IPS-15b (cell line): ENCODE results near the gene INVS.

Experiments used
- H3K27me3 ChIP-seq: one replicate; pipeline ENCODE4 v1.6.1; 2013; ENCODE audit warnings: low read length; ENCODE audit not compliant: control insufficient read depth, insufficient read depth
- H3K36me3 ChIP-seq: one replicate; pipeline ENCODE4 v1.6.1; 2013; ENCODE audit warnings: low read length; ENCODE audit not compliant: control insufficient read depth, insufficient read depth
- H3K4me1 ChIP-seq: one replicate; pipeline ENCODE4 v1.6.1; 2013; ENCODE audit warnings: mild to moderate bottlenecking, low read length; ENCODE audit not compliant: control insufficient read depth, insufficient read depth
- H3K4me3 ChIP-seq: one replicate; pipeline ENCODE4 v1.5.1; 2013; ENCODE audit warnings: low read depth, low read length
- H3K9ac ChIP-seq: one replicate; pipeline ENCODE4 v1.6.1; 2013; ENCODE audit warnings: low read depth, mild to moderate bottlenecking, low read length
- H3K9me3 ChIP-seq: one replicate; pipeline ENCODE4 v1.6.1; 2013; ENCODE audit warnings: mild to moderate bottlenecking, low read length; ENCODE audit not compliant: control insufficient read depth, insufficient read depth

INVS gene

DNA sequence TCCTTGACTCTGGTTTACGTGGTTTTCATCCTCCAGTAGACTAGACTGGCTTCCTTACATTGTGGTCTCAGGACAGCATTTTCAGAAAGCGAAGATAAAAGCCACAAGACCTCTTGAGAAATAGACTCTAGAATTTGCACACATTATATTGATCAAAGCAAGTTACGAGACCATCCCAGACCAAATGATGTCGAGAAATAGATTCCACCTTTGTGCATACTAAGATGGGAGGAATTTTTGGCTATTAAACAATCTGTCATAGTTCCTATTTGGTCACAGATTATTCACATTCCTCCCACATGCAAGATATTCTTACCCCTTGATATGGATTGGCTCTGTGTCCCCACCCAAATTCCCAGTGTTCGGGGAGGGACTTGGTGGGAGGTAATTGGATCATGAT lies 188.1 kb downstream of the INVS start:
- H3K27me3 ChIP-seq, result no peaks in the 10 kb centered on the region
- H3K9me3 ChIP-seq, result no peaks in the 10 kb centered on the region
- no peaks in the 10 kb centered on the region for H3K4me1 ChIP-seq
- no peak overlapping the region for H3K9ac ChIP-seq
- no peak overlapping the region for H3K4me3 ChIP-seq
- H3K36me3 ChIP-seq, result no peaks in the 10 kb centered on the region

DNA sequence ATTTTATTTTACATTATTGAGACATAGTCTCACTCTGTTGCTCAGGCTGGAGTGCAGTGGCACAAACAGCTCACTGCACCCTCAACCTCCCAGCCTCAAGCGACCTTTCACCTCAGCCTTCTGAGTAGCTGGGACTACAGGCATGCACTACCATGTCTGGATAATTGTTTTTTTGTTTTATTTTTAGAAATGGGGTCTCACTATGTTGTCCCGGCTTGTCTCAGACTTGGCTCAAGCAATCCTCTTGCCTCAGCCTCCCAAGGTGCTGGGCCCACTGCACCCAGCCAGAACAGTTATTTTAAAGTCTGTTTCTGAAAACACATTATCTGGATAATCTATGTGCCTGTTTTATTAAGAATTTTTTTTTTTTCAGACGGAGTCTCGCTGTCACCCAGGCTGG lies 191.7 kb downstream of the INVS start:
- H3K27me3 ChIP-seq, result no peaks in the 10 kb centered on the region
- H3K9ac ChIP-seq, result no peak overlapping the region
- H3K36me3 ChIP-seq, result peaks cover 3% of the 10 kb centered on the region
- H3K9me3 ChIP-seq, result no peaks in the 10 kb centered on the region
- H3K4me1 ChIP-seq, result no peaks in the 10 kb centered on the region
- no peak overlapping the region for H3K4me3 ChIP-seq

DNA sequence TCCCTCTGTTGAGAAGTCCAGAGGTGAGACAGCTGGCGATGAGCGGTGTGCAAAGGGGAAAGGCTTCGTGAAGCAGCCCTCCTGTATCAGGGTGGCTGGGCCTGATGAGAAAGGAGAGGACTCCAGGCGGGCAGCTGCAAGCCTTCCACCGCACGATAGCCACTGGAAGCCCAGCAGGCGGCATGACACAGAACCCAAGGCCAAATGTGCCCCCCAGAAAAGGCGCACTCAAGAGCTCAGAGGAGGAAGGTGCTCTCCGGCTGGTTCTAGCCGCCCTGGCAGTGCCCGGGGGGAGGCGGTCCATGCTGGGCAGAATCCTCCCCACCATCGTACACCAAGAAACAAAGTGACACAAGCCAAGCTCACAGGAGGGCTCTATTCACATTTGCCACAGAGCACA lies 193.4 kb downstream of the INVS start:
- Histone ChIP-seq H3K4me1 (no peaks in the 10 kb centered on the region), H3K27me3 (no peaks in the 10 kb centered on the region), H3K9ac (no peak overlapping the region), H3K9me3 (no peaks in the 10 kb centered on the region), H3K36me3 (peaks cover 7% of the 10 kb centered on the region), H3K4me3 (no peak overlapping the region)

DNA sequence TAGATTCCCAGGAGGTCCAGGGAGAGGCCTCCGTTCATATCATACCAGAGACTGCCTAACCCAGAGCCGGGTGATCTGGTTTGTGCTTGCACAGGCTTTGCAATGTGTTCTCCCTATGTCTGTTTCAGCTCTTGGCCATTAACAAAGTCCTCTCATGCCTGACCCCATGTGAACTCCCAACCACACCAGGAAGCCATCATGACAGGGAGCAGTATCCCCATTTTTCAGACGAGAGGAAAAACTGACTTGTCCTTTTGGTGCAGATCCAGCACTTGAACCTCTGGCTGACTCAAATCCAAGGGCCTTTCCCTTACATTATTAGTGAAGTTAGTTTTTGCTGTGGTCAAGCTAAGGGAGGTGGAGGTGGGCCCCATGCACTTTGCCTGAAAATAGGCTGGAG lies 195.3 kb downstream of the INVS start:
- Histone ChIP-seq H3K4me1 (no peaks in the 10 kb centered on the region), H3K27me3 (no peaks in the 10 kb centered on the region), H3K9ac (no peak overlapping the region), H3K36me3 (peaks cover 7% of the 10 kb centered on the region), H3K4me3 (no peak overlapping the region), H3K9me3 (no peaks in the 10 kb centered on the region)

DNA sequence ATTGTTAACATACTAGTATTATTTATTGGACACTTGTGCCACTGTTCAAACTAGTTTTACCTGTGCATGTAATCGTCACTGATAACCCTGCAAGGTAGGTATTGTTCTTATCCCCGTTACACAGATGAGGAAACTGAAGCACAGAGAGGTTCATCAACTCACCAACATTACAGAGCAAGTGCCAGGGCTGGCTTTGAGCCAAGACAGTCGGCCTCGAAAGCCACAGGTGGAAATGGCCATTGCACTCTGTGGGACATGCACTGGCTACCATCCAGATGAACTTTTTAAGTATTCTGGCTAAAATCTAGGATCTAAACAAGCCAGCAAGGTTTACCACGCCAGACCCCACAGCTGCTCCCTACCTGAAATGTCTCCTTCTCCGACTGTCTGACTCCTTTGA lies 195.8 kb downstream of the INVS start:
- Histone ChIP-seq H3K9me3 (no peaks in the 10 kb centered on the region), H3K27me3 (no peaks in the 10 kb centered on the region), H3K36me3 (peaks cover 7% of the 10 kb centered on the region)

DNA sequence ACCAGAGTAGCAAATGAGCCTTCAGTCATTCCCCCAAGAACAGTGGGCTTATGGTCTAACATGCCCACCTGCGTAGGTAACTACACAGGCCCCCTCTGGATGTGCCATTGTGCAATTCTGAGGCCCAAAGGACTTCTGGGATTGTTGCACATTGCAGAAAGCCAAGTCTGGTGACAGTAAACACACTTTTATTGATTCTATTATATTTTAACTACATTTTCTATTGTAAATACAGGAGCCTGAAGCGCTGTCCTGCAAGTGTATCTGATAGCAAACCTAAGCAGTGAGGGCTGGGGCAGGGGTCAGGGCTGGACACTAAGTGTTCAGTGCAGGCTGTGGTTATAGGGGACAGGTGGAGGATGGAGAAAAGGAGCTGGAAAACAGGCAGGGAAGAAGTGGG lies 196.2 kb downstream of the INVS start:
- H3K9me3 ChIP-seq, result no peaks in the 10 kb centered on the region
- H3K4me3 ChIP-seq, result no peak overlapping the region
- H3K9ac ChIP-seq, result no peak overlapping the region
- peaks cover 7% of the 10 kb centered on the region for H3K36me3 ChIP-seq
- no peaks in the 10 kb centered on the region for H3K27me3 ChIP-seq
- H3K4me1 ChIP-seq, result no peaks in the 10 kb centered on the region

More for the DNA sequence above, 195.8 kb downstream of the INVS start:
- H3K9ac ChIP-seq, result no peak overlapping the region
- H3K4me1 ChIP-seq, result no peaks in the 10 kb centered on the region
- H3K4me3 ChIP-seq, result no peak overlapping the region

DNA sequence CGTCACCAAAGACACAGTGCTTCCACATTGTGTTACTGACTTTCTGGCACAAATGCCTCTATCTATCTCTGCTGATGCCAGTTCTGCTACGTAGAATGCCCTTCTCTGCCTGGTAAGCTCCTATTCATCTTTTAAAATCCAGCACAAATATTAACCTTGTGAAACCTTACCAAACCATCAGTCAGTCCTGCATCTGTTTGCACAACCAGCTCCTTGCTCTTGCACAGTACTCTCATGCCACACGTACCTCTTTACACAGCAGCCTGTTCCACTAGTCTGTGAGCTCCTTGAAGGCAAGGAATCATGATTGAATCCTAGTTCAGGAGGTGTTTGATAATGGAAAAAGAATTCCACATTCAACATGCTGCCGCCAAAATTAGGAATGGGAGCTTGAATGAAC lies 197.4 kb downstream of the INVS start:
- no peak overlapping the region for H3K9ac ChIP-seq
- peaks cover 7% of the 10 kb centered on the region for H3K36me3 ChIP-seq
- H3K9me3 ChIP-seq, result no peaks in the 10 kb centered on the region
- no peaks in the 10 kb centered on the region for H3K27me3 ChIP-seq
- no peak overlapping the region for H3K4me3 ChIP-seq
- H3K4me1 ChIP-seq, result no peaks in the 10 kb centered on the region

DNA sequence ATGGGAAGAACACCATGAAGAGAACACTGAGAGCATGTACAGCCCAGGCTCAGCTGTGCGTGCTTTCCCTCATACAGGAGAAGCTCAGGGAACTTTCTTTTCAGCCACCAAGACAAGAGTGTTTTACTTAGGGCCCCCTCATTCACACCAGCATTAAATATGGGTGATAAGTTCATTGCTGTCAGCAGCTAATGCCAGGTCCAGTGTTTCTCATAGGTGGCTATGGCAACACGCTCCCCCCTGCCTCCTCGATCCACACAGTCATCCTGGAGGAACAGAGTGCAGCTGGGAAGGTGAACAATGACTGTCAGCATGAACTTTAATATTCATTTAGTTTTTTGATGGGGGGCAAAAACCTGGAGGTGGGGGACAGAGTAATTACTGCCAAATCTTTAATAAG lies 199.3 kb downstream of the INVS start:
- H3K4me1 ChIP-seq, result no peaks in the 10 kb centered on the region
- peaks cover 4% of the 10 kb centered on the region for H3K36me3 ChIP-seq
- no peak overlapping the region for H3K9ac ChIP-seq
- H3K4me3 ChIP-seq, result no peak overlapping the region
- no peaks in the 10 kb centered on the region for H3K9me3 ChIP-seq
- no peaks in the 10 kb centered on the region for H3K27me3 ChIP-seq

DNA sequence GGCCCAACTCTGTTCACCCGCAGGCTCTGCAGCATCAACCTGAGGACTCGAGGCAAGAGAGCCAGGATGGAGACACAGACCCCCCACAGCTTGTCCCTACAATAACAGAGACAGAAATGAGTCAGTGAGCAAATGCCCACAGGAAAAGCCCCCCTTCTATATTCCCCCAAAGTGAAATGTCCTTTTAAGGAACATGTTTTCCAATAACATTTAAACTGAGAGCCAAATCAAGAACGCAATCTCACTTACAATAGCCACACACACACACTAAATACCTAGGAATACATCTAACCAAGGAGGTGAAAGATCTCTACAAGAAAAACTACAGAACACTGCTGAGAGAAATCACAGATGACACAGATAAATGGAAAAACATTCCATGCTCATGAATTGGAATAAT lies 204.7 kb downstream of the INVS start:
- Histone ChIP-seq H3K4me1 (peaks cover 2% of the 10 kb centered on the region), H3K36me3 (no peaks in the 10 kb centered on the region), H3K9ac (no peak overlapping the region), H3K27me3 (no peaks in the 10 kb centered on the region), H3K4me3 (no peak overlapping the region), H3K9me3 (no peaks in the 10 kb centered on the region)

DNA sequence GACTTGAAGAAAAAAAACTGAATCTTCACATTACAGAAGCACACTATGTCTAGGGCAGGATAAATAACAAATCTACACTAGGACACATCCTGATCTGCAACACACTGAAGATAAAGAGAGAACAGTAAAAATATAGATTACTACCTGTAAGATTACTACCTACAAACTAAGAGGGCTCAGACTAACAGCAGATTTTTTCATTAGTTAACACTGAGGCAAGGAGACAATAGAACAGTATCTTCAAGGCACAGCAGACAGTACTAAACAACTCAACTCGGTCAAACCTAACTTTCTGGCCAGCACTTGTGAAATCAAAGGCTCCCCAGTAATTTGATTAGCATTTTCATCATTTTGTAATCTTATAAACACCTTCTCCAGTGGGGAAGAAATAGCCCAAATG lies 207.2 kb downstream of the INVS start:
- Histone ChIP-seq H3K4me1 (peaks cover 2% of the 10 kb centered on the region), H3K9ac (no peak overlapping the region), H3K9me3 (no peaks in the 10 kb centered on the region), H3K27me3 (no peaks in the 10 kb centered on the region), H3K36me3 (no peaks in the 10 kb centered on the region), H3K4me3 (no peak overlapping the region)

DNA sequence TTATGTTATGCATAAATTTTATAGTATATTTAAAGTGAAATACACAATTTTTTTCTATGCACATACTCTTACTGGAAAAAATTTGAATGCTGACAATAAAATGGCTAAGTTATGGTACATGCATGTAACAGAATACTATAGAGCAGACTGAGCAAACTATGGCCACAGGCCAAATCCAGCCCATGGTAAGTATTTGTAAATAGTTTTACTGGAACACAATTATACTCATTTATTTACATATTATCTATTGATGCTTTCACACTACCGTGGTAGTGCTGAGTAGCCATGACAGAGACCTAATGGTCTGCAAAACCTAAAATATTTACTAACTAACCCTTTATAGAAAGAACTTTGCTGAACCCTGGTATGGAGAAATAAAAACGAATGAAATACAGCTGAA lies 208.0 kb downstream of the INVS start:
- no peaks in the 10 kb centered on the region for H3K36me3 ChIP-seq
- no peak overlapping the region for H3K4me3 ChIP-seq
- no peaks in the 10 kb centered on the region for H3K9me3 ChIP-seq
- peaks cover 2% of the 10 kb centered on the region for H3K4me1 ChIP-seq
- no peak overlapping the region for H3K9ac ChIP-seq
- H3K27me3 ChIP-seq, result no peaks in the 10 kb centered on the region

DNA sequence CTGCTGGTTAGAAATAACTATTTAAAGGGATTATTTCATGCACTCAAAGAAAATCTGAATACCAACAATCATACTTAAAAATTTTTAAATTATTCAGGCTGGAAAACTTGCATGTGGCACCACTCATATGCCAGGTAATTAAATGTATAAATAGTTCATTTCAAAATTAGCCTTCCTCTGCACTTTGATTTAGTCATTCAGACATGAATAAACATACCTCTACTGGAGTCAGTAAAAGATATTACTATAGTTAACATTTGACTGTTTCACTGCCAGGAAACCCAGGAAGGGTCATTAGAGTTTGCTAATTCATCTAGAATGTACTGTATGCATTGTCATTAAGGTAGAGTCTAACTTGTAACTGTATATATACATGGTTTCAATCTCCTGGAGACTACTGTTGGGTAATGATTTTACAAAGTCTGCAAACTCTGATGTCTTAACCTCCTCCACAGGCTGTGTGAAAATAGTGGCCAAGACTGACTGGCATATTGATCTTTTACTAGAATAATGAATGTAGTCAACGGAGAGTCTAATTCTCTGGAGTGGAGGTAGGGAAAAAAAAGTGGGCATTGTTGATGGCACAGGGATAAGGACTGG lies 210.0 kb downstream of the INVS start:
- H3K9ac ChIP-seq, result no peak overlapping the region
- no peaks in the 10 kb centered on the region for H3K36me3 ChIP-seq
- H3K9me3 ChIP-seq, result no peaks in the 10 kb centered on the region
- H3K4me1 ChIP-seq, result peaks cover 2% of the 10 kb centered on the region
- H3K4me3 ChIP-seq, result no peak overlapping the region
- H3K27me3 ChIP-seq, result no peaks in the 10 kb centered on the region
